Measurements from ENCODE around the gene PTPRD.

DNA sequence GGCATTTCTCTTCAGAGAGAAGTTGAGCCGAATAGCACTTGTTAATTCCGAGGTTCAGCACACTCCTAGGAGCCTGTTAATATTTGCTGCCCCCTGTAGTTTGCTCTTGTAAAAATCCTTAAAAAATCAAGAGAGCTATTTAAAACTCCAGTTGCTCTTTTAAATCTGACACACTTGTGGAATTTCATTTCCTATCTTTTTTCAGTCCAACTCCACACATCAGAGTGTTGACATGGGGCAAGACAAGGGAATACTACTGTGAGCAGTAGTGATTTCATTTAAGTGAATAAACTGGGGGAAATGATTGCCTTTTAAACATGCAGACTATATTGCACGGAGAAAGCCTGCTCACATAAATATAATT is 1717.0 kb downstream of the PTPRD start:
- TF ChIP-seq, protein P1, sequence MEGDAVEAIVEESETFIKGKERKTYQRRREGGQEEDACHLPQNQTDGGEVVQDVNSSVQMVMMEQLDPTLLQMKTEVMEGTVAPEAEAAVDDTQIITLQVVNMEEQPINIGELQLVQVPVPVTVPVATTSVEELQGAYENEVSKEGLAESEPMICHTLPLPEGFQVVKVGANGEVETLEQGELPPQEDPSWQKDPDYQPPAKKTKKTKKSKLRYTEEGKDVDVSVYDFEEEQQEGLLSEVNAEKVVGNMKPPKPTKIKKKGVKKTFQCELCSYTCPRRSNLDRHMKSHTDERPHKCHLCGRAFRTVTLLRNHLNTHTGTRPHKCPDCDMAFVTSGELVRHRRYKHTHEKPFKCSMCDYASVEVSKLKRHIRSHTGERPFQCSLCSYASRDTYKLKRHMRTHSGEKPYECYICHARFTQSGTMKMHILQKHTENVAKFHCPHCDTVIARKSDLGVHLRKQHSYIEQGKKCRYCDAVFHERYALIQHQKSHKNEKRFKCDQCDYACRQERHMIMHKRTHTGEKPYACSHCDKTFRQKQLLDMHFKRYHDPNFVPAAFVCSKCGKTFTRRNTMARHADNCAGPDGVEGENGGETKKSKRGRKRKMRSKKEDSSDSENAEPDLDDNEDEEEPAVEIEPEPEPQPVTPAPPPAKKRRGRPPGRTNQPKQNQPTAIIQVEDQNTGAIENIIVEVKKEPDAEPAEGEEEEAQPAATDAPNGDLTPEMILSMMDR (IDR thresholded peaks at IDR 0.05; ENCODE audit: insufficient read depth, low read length, poor library complexity, severe bottlenecking): peak; percentile 28
- no peak for TF ChIP-seq EZH2phosphoT487 (conservative IDR thresholded peaks at IDR 0.05; ENCODE audit: low read length)
